ENCODE data around the gene C16orf78. TPM values are rescaled to one million over a fixed set of nuclear protein-coding genes. Genes with fewer than 3 reads are reported as not detected.

Gene C16orf78
- total and polyA plus RNA-seq, 2 donors (not counting 1 experiment from before 2014, with no cell fraction given) = not detected

- no peak overlapping the region for H3K4me2 ChIP-seq (replicated peaks; ENCODE audit: low read depth, low read length, poor library complexity, severe bottlenecking)
- H3K27me3 Mint-ChIP-seq = peaks cover 2% of the 10 kb centered on the region
- TF ChIP-seq EZH2 (IDR thresholded peaks at IDR 0.05; ENCODE audit: borderline replicate concordance, insufficient read depth, low read depth, low read length, poor library complexity, severe bottlenecking) (no peak), CTCF (IDR thresholded peaks at IDR 0.05) (no peak)
- intact Hi-C loops (cut with micrococcal nuclease) = no loop called here
- ChIA-PET CTCF (no interaction called here), POLR2A (no interaction called here)
- no peaks in the 10 kb centered on the region for H3K4me1 Mint-ChIP-seq
- no peak overlapping the region for H3K27ac ChIP-seq (ENCODE audit: low read length in 2 of 2)
- H3K9me3 Mint-ChIP-seq (ENCODE audit: insufficient read depth) = no peaks in the 10 kb centered on the region
- H3K9me3 ChIP-seq (ENCODE audit: control extremely low read depth in 1 of 3, control insufficient read depth in 2 of 3, insufficient read depth in 1 of 3, low read length in 2 of 3) = no peaks in the 10 kb centered on the region
- no peaks in the 10 kb centered on the region for H4K20me1 ChIP-seq (ENCODE audit: control insufficient read depth, insufficient read depth, low read length, poor library complexity, severe bottlenecking)
- no peaks in the 10 kb centered on the region for H3K79me2 ChIP-seq (ENCODE audit: control insufficient read depth, insufficient read depth, low read length)
- no peak overlapping the region for H3K4me3 ChIP-seq (ENCODE audit: control extremely low read depth in 1 of 5, extremely low read depth in 1 of 5, insufficient read depth in 1 of 5, low read depth in 2 of 5, low read length in 4 of 5)
- ATAC-seq (ENCODE audit: low read depth) (no peak), DNase-seq (no peak)
- no peak overlapping the region for H2AFZ ChIP-seq (ENCODE audit: insufficient read depth, low read depth, low read length, poor library complexity, severe bottlenecking)
- 94% methylated on average over 2 of the region's 4 CpGs for WGBS (ENCODE audit: insufficient coverage)
- peaks cover 0 to 5% (median 2%) of the 10 kb centered on the region in 4 experiments for H3K27me3 ChIP-seq (replicated peaks in 1 of 4; ENCODE audit: control extremely low read depth in 1 of 4, control insufficient read depth in 3 of 4, insufficient read depth in 4 of 4, low read length in 3 of 4)
- no peak overlapping the region for H3K4me3 Mint-ChIP-seq
- no peaks in the 10 kb centered on the region for H3K4me1 ChIP-seq (ENCODE audit: control insufficient read depth in 2 of 2, insufficient read depth in 2 of 2, low read length in 2 of 2)
- no peak overlapping the region for H3K9ac ChIP-seq (ENCODE audit: low read length)
- no peak overlapping the region for H3K27ac Mint-ChIP-seq
- H3K36me3 ChIP-seq (replicated peaks in 1 of 2; ENCODE audit: control extremely low read depth in 1 of 2, control insufficient read depth in 1 of 2, extremely low read depth in 1 of 2, insufficient read depth in 2 of 2, low read length in 1 of 2) = no peaks in the 10 kb centered on the region
Measured at GRCh38 chr16:49376206-49376605, 2.6 kb downstream of the C16orf78 start.

GRCh38 chr16:49377196-49377755, 3.7 kb downstream of the C16orf78 start:
- ChIA-PET POLR2A (no interaction called here), CTCF (no interaction called here)
- H3K27ac Mint-ChIP-seq = no peak overlapping the region
- H3K36me3 ChIP-seq (replicated peaks in 1 of 2; ENCODE audit: control extremely low read depth in 1 of 2, control insufficient read depth in 1 of 2, extremely low read depth in 1 of 2, insufficient read depth in 2 of 2, low read length in 1 of 2) = no peaks in the 10 kb centered on the region
- H2AFZ ChIP-seq (ENCODE audit: insufficient read depth, low read depth, low read length, poor library complexity, severe bottlenecking) = no peak overlapping the region
- no peaks in the 10 kb centered on the region for H3K9me3 ChIP-seq (ENCODE audit: control extremely low read depth in 1 of 3, control insufficient read depth in 2 of 3, insufficient read depth in 1 of 3, low read length in 2 of 3)
- H3K4me3 Mint-ChIP-seq = no peak overlapping the region
- H3K27ac ChIP-seq (ENCODE audit: low read length in 2 of 2) = no peak overlapping the region
- H3K27me3 Mint-ChIP-seq = peaks cover 2% of the 10 kb centered on the region
- DNase-seq (no peak), ATAC-seq (ENCODE audit: low read depth) (no peak)
- no peaks in the 10 kb centered on the region for H3K4me1 Mint-ChIP-seq
- H3K27me3 ChIP-seq (replicated peaks in 1 of 4; ENCODE audit: control extremely low read depth in 1 of 4, control insufficient read depth in 3 of 4, insufficient read depth in 4 of 4, low read length in 3 of 4) = peaks cover 0 to 5% (median 2%) of the 10 kb centered on the region in 4 experiments
- no peak overlapping the region for H3K4me2 ChIP-seq (replicated peaks; ENCODE audit: low read depth, low read length, poor library complexity, severe bottlenecking)
- no peaks in the 10 kb centered on the region for H3K9me3 Mint-ChIP-seq (ENCODE audit: insufficient read depth)
- 85% methylated on average over 7 of the region's 7 CpGs for WGBS (ENCODE audit: insufficient coverage)
- H3K4me1 ChIP-seq (ENCODE audit: control insufficient read depth in 2 of 2, insufficient read depth in 2 of 2, low read length in 2 of 2) = no peaks in the 10 kb centered on the region
- H3K79me2 ChIP-seq (ENCODE audit: control insufficient read depth, insufficient read depth, low read length) = no peaks in the 10 kb centered on the region
- intact Hi-C loops (cut with micrococcal nuclease) = no loop called here
- H3K4me3 ChIP-seq (ENCODE audit: control extremely low read depth in 1 of 5, extremely low read depth in 1 of 5, insufficient read depth in 1 of 5, low read depth in 2 of 5, low read length in 4 of 5) = no peak overlapping the region
- H3K9ac ChIP-seq (ENCODE audit: low read length) = no peak overlapping the region
- no peak for TF ChIP-seq CTCF (IDR thresholded peaks at IDR 0.05)
- no peak for TF ChIP-seq EZH2 (IDR thresholded peaks at IDR 0.05; ENCODE audit: borderline replicate concordance, insufficient read depth, low read depth, low read length, poor library complexity, severe bottlenecking)
- H4K20me1 ChIP-seq (ENCODE audit: control insufficient read depth, insufficient read depth, low read length, poor library complexity, severe bottlenecking) = no peaks in the 10 kb centered on the region

Measured in B cell (primary cell).